CD4-positive, alpha-beta memory T cell (primary cell): Measurements from ENCODE around the gene RPL19. TPM values are rescaled to one million over a fixed set of nuclear protein-coding genes. Genes with fewer than 3 reads are reported as not detected.

Experiments
- CTCF ChIA-PET: fragments of 350-600 bp; sonication (Branson Sonifier 250); formaldehyde crosslinking; loops from one replicate; lab custom pipeline; 2021; ENCODE audit warnings: inconsistent platforms; ENCODE audit not compliant: partially characterized antibody; lab: Charles Lee
- POLR2A ChIA-PET: fragments of 350-600 bp; sonication (Branson Sonifier 250); formaldehyde crosslinking; loops from one replicate; lab custom pipeline; 2021; ENCODE audit not compliant: partially characterized antibody; lab: Charles Lee
- DNase-seq, 5 donors: peaks; one replicate each; pipeline versions ENCODE4 v3.0.0 to v3.0.0-alpha.2; 2020 to 2022; ENCODE audit warnings: mixed read lengths in 1 of 5
- H3K27ac ChIP-seq: one replicate; pipeline ENCODE4 v1.7.0; 2013; ENCODE audit warnings: low read depth, low read length
- H3K27me3 ChIP-seq: 2 replicates; pipeline ENCODE4 v1.7.0; 2013; ENCODE audit warnings: mild to moderate bottlenecking, low read length, moderate library complexity; ENCODE audit not compliant: insufficient read depth
- H3K36me3 ChIP-seq: 2 replicates; pipeline ENCODE4 v1.7.0; 2013; ENCODE audit warnings: mild to moderate bottlenecking, low read length, moderate library complexity; ENCODE audit not compliant: insufficient read depth
- H3K4me1 ChIP-seq: 2 replicates; pipeline ENCODE4 v1.7.0; 2013; ENCODE audit warnings: mild to moderate bottlenecking, low read length, moderate library complexity; ENCODE audit not compliant: insufficient read depth
- H3K4me3 ChIP-seq, 2 donors: one replicate each; pipeline ENCODE4 v1.7.0; 2013; ENCODE audit warnings: low read length in 2 of 2, mild to moderate bottlenecking in 1 of 2
- H3K9me3 ChIP-seq, 2 donors: one replicate each; pipeline ENCODE4 v1.7.0; 2013; ENCODE audit warnings: low read length in 2 of 2, control low read depth in 1 of 2; ENCODE audit not compliant: control insufficient read depth in 1 of 2
- H3K27ac Mint-ChIP-seq, 7 donors: one replicate each; pipeline ENCODE4 v1.8.0; 2020 to 2021; ENCODE audit warnings: mixed read lengths in 7 of 7, mild to moderate bottlenecking in 6 of 7, inconsistent platforms in 3 of 7, moderate library complexity in 3 of 7
- H3K27me3 Mint-ChIP-seq, 2 donors: one replicate each; pipeline ENCODE4 v1.8.0; 2020 to 2021; ENCODE audit warnings: mixed read lengths in 2 of 2
- H3K36me3 Mint-ChIP-seq, 2 donors: one replicate each; pipeline ENCODE4 v1.8.0; 2020 to 2021; ENCODE audit warnings: mixed read lengths in 2 of 2, inconsistent platforms in 1 of 2, mild to moderate bottlenecking in 1 of 2
- H3K4me1 Mint-ChIP-seq, 4 donors: one replicate each; pipeline ENCODE4 v1.8.0; 2020 to 2021; ENCODE audit warnings: mixed read lengths in 4 of 4, mild to moderate bottlenecking in 1 of 4
- H3K4me3 Mint-ChIP-seq, 8 donors: one replicate each; pipeline ENCODE4 v1.8.0; 2020 to 2021; ENCODE audit warnings: mixed read lengths in 8 of 8, mild to moderate bottlenecking in 7 of 8, moderate library complexity in 6 of 8, inconsistent platforms in 3 of 8
- H3K9me3 Mint-ChIP-seq, 8 donors: one replicate each; pipeline ENCODE4 v1.8.0; 2020 to 2021; ENCODE audit warnings: mixed read lengths in 8 of 8, mild to moderate bottlenecking in 5 of 8, inconsistent platforms in 3 of 8, moderate library complexity in 1 of 8
- intact Hi-C: fragments of 100-400 bp; cut with micrococcal nuclease; formaldehyde crosslinking; loops from one replicate; pipeline ENCODE4 v1.15.1; 2023
- polyA plus RNA-seq, 2 donors: library from polyadenylated mRNA; unstranded; fragments of 300-500 nt; fragmentation: Illumina TruSeq; gene quantifications; one replicate each; pipeline ENCODE4 v1.2.3, GENCODE V29; 2021
- total RNA-seq, 2 experiments: library from RNA; stranded (reverse); gene quantifications; one replicate each; pipeline ENCODE4 v1.2.3, GENCODE V29; 2021

The RPL19 gene
- total and polyA plus RNA-seq, 4 experiments from 2014 or later: 2,224 to 3,299 (median 3,252) TPM

DNA sequence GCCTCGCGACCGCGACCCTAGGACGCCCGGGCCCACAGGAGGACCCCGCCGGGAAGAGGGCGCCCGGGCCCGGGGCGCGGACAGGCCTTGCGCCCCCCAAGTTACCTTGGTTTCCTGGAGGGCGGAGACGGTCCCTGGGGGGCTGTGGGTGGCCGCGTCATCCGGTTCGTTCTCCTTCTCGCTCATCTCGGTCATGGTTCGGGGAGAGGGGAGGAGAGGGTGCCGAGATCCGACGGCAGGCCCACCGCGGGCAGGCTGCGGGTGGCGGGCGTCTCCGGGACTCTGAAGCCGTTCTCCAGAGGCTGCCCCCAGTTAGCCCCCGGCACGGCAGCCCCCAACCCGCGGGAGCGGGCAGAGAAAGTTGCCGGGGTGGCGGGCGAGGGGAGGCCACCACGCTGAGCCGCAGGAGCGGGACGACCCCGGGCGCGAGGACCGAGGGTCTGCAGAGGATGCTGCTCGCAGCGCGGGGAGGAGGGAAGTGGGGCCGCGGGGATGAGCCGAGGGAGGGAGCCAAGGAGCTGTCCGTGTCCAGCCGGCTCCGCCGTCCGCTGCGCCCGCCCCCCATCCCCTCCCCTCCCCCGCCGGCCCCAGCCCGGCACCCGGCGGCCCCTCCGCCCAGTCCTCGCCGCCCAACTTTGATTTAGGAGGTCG lies 25.4 kb downstream of the RPL19 start, which contains the start of gene STAC2:
Gene STAC2, minus strand, starts transcription at position 638 of the 651 bp plus-strand sequence. Its CDS starts 443 bp downstream, at position 195.
- Mint-ChIP-seq H3K9me3 (peaks cover 0 to 2% (median 0%) of the 10 kb centered on the region in 8 donors), H3K27me3 (peaks cover 24 to 35% of the 10 kb centered on the region in 2 donors), H3K36me3 (no peaks in the 10 kb centered on the region), H3K4me1 (peaks cover 4 to 17% (median 7%) of the 10 kb centered on the region in 4 donors), H3K4me3 (peak within 1 kb of the TSS; percentile 74 to 84 (median 76)), H3K27ac (peak within 1 kb of the TSS in 5 of 7 donors; percentile 30 to 82 (median 54))
- Histone ChIP-seq H3K27ac (no peak within 1 kb of the TSS), H3K4me3 (no peak within 1 kb of the TSS), H3K9me3 (no peaks in the 10 kb centered on the region), H3K36me3 (no peaks in the 10 kb centered on the region), H3K4me1 (peaks cover 16% of the 10 kb centered on the region), H3K27me3 (peaks cover 19% of the 10 kb centered on the region)
- ChIA-PET CTCF (interaction anchor here (1.0 kb wide), 1 partner anchor 14 kb away, joined by 4 read pairs; no protein-coding TSS in a partner anchor), POLR2A (interaction anchor here (1.8 to 2.1 kb wide), 2 partner anchors 10 to 13 kb away, joined by 4 to 5 read pairs; no protein-coding TSS in a partner anchor)
- intact Hi-C loops: no loop called here
- no peak for DNase-seq

DNA sequence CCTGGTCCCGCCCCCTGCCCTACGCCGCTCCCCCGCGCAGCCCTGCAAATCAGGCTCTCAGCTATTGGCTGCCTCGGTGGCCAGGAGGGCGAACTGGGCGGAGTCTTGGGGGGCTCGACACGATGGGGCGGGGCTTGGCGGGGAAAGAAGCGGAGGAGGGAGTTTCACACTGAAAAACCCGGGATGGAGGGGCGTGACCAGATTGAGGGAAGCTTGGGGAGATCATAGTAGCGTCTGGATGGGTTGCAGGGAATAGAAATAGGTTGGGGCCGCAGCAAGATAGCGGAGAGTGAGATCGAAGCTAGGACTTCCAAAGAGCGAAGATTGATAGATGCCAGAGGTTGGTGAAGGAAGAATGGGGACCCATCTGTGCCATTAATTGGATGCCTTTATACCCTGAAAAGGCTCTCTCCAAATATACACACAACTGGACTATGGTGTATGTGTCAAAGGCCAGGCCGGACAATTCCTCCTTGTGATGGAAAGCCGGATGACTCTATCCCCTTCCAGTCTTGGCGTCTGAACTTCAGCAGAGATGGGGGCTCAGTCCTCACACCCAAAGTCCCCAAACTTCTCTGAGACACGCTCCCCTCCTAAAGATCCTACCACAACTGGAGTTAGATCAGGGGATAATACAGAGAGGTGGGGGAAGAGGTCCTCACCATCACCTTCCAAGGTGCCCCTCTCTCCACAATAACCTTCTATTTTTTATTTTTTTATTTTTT lies 26.0 kb downstream of the RPL19 start:
- Histone ChIP-seq H3K36me3 (no peaks in the 10 kb centered on the region), H3K4me1 (peaks cover 16% of the 10 kb centered on the region), H3K27me3 (peaks cover 19% of the 10 kb centered on the region), H3K9me3 (no peaks in the 10 kb centered on the region), H3K27ac (no peak overlapping the region), H3K4me3 (no peak overlapping the region)
- Mint-ChIP-seq H3K9me3 (peaks cover 0 to 2% (median 0%) of the 10 kb centered on the region in 8 donors), H3K27me3 (peaks cover 24 to 38% of the 10 kb centered on the region in 2 donors), H3K36me3 (no peaks in the 10 kb centered on the region), H3K27ac (peak overlapping the region in 3 of 7 donors; percentile 30 to 54 (median 33)), H3K4me3 (peak overlapping the region; percentile 67 to 84 (median 72)), H3K4me1 (peaks cover 4 to 17% (median 7%) of the 10 kb centered on the region in 4 donors)
- intact Hi-C loops: no loop called here
- no peak for DNase-seq
- ChIA-PET POLR2A (interaction anchor here (0.7 to 2.1 kb wide), 3 partner anchors 10 to 17 kb away, joined by 3 to 5 read pairs (median 4); no protein-coding TSS in a partner anchor), CTCF (interaction anchor here (1.0 kb wide), 1 partner anchor 13 kb away, joined by 4 read pairs; no protein-coding TSS in a partner anchor)

- ChIA-PET POLR2A (interaction anchor here (2.1 kb wide), 1 partner anchor 8 kb away, joined by 5 read pairs; no protein-coding TSS in a partner anchor), CTCF (no interaction called here)
- Histone ChIP-seq H3K4me3 (no peak overlapping the region), H3K27ac (no peak overlapping the region), H3K27me3 (peaks cover 19% of the 10 kb centered on the region), H3K36me3 (no peaks in the 10 kb centered on the region), H3K9me3 (no peaks in the 10 kb centered on the region), H3K4me1 (peaks cover 26% of the 10 kb centered on the region)
- intact Hi-C loops: no loop called here
- Mint-ChIP-seq H3K4me3 (peak overlapping the region in 1 of 8 donors; percentile 49), H3K4me1 (peaks cover 11 to 29% (median 16%) of the 10 kb centered on the region in 4 donors), H3K36me3 (no peaks in the 10 kb centered on the region), H3K27ac (no peak overlapping the region), H3K27me3 (peaks cover 28 to 43% of the 10 kb centered on the region in 2 donors), H3K9me3 (peaks cover 0 to 2% (median 0%) of the 10 kb centered on the region in 8 donors)
- no peak for DNase-seq
These were observed 27.4 kb downstream of the RPL19 start for GRCh38 chr17:39227364-39227919.

DNA sequence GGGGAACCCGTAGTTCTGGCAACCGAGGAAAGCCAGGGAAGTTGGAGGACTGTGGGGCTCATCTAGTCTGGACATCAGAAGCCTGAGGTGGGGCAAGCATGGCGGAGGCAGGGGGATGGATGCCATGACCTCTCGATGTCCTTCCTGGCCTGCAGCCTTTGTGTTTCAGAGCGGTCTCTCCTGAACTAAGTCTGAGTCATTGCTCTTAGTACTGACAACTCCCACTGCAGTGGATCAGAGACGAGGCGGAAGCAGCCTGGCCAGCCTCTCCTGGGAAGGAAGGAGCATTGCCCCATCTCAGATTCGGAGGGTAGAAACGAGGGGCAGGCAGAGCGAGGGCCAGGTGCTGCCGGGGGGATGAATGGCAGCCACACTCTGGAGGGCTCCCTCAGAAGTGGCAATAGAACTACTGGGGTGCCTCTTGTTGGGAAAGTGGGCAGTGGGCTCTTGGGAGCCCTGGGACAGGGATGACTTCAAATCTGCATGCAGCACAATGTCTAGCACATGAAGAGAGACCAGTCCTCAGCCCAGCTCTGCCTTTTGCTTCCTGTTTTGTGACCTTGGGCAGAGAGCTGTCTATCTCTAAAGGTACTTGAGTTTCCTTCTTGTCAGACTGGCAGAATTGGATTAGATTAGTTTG lies 29.3 kb downstream of the RPL19 start:
- no peak for DNase-seq
- Histone ChIP-seq H3K36me3 (no peaks in the 10 kb centered on the region), H3K27ac (no peak overlapping the region), H3K9me3 (no peaks in the 10 kb centered on the region), H3K27me3 (peaks cover 11% of the 10 kb centered on the region), H3K4me1 (peaks cover 26% of the 10 kb centered on the region), H3K4me3 (no peak overlapping the region)
- POLR2A ChIA-PET: no interaction called here
- no peak overlapping the region for H3K27ac Mint-ChIP-seq
- no peaks in the 10 kb centered on the region for H3K9me3 Mint-ChIP-seq
- H3K4me3 Mint-ChIP-seq: no peak overlapping the region
- intact Hi-C loops: no loop called here
- H3K36me3 Mint-ChIP-seq: no peaks in the 10 kb centered on the region
- CTCF ChIA-PET: interaction anchor here (1.1 to 21.0 kb wide), 2 partner anchors 9 to 22 kb away, joined by 3 to 554 read pairs; partner anchors contain the start of gene RPL19
- peaks cover 18 to 36% of the 10 kb centered on the region in 2 donors for H3K27me3 Mint-ChIP-seq
- H3K4me1 Mint-ChIP-seq: peaks cover 11 to 19% (median 15%) of the 10 kb centered on the region in 4 donors

- no peaks in the 10 kb centered on the region for H3K36me3 ChIP-seq
- peaks cover 17% of the 10 kb centered on the region for H3K4me1 ChIP-seq
- H3K27ac Mint-ChIP-seq: no peak overlapping the region
- no peaks in the 10 kb centered on the region for H3K9me3 Mint-ChIP-seq
- H3K36me3 Mint-ChIP-seq: no peaks in the 10 kb centered on the region
- ChIA-PET POLR2A (interaction anchor here (1.5 kb wide), 1 partner anchor 24 kb away, joined by 5 read pairs; no protein-coding TSS in a partner anchor), CTCF (interaction anchor here (1.1 to 21.0 kb wide), 6 partner anchors 8 to 65 kb away, joined by 3 to 554 read pairs (median 9); partner anchors contain the start of gene RPL19)
- no peak overlapping the region for H3K4me3 Mint-ChIP-seq
- H3K27ac ChIP-seq: no peak overlapping the region
- H3K9me3 ChIP-seq: no peaks in the 10 kb centered on the region
- no peak for DNase-seq
- H3K4me1 Mint-ChIP-seq: peaks cover 10 to 20% (median 15%) of the 10 kb centered on the region in 4 donors
- peaks cover 10% of the 10 kb centered on the region for H3K27me3 ChIP-seq
- H3K27me3 Mint-ChIP-seq: peaks cover 17 to 34% of the 10 kb centered on the region in 2 donors
- H3K4me3 ChIP-seq: no peak overlapping the region
- intact Hi-C loops: no loop called here
These were observed 30.3 kb downstream of the RPL19 start for GRCh38 chr17:39230361-39230760.

DNA sequence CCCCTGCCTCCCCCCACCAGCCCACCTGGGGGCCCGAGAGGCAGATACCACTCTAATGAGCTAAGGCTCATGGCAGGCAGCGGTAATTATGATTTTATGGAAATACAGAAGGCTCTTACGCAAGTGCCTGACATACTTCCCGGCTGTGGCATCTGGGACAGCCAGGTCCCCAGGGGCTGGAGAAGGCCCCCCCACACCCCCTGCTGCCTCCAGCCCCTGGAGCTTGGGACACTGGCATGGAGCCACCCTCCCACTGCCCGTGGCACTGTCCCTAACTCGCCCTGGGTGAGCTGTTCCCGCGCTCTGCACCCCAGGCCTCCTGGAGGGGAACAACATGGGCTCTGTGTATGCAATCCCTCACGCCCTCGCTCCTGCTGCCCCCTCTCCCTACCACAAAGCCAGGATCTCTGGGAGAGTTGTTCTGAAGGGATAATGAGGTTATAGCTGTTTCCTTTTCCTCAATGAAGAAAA lies 31.0 kb downstream of the RPL19 start:
- no peak for DNase-seq
- Mint-ChIP-seq H3K36me3 (no peaks in the 10 kb centered on the region), H3K27ac (no peak overlapping the region), H3K4me3 (no peak overlapping the region), H3K27me3 (peaks cover 14 to 33% of the 10 kb centered on the region in 2 donors), H3K9me3 (peaks cover 0 to 1% (median 0%) of the 10 kb centered on the region in 8 donors), H3K4me1 (peaks cover 11 to 23% (median 19%) of the 10 kb centered on the region in 4 donors)
- no peaks in the 10 kb centered on the region for H3K36me3 ChIP-seq
- CTCF ChIA-PET: interaction anchor here (0.7 to 21.0 kb wide), 13 partner anchors 8 to 407 kb away, joined by 3 to 554 read pairs (median 5); partner anchors contain the start of gene RPL19
- POLR2A ChIA-PET: interaction anchor here (1.2 to 1.8 kb wide), 4 partner anchors 22 to 78 kb away, joined by 3 to 6 read pairs (median 4); partner anchors contain the start of gene RPL19
- H3K4me3 ChIP-seq: no peak overlapping the region
- H3K4me1 ChIP-seq: peaks cover 20% of the 10 kb centered on the region
- H3K27me3 ChIP-seq: peaks cover 8% of the 10 kb centered on the region
- intact Hi-C loops: no loop called here
- no peaks in the 10 kb centered on the region for H3K9me3 ChIP-seq
- no peak overlapping the region for H3K27ac ChIP-seq
